BLaER1 treated with 17β-estradiol and CSF1 and Interleukin-3, amounts not matched to agents 10 nM and 100 nM (cell line): Measurements from ENCODE around the gene PDF.
"Not testable (repeated sequence)": the region's sequence is repeated elsewhere in the genome, so short reads cannot be mapped to it uniquely, and the experiment has no call there.

Experiments used
- H3K27ac ChIP-seq, 11 experiments: shearing (Covaris generic); formaldehyde crosslinking; 2 replicates each; pipeline ENCODE4 v1.8.1; 2022
- H3K27me3 ChIP-seq, 11 experiments: shearing (Covaris generic); formaldehyde crosslinking; 2 replicates each; pipeline ENCODE4 v1.8.1; 2022
- H3K36me3 ChIP-seq, 11 experiments: shearing (Covaris generic); formaldehyde crosslinking; 2 replicates each; pipeline ENCODE4 v1.8.1; 2022
- H3K4me1 ChIP-seq, 10 experiments: shearing (Covaris generic); formaldehyde crosslinking; 2 replicates each; pipeline ENCODE4 v1.8.1; 2022
- H3K4me2 ChIP-seq, 11 experiments: shearing (Covaris generic); formaldehyde crosslinking; 2 replicates each; pipeline ENCODE4 v1.8.1; 2022
- H3K4me3 ChIP-seq, 10 experiments: shearing (Covaris generic); formaldehyde crosslinking; 2 replicates each; pipeline ENCODE4 v1.8.1; 2022
- H3K9ac ChIP-seq, 11 experiments: shearing (Covaris generic); formaldehyde crosslinking; 2 replicates each; pipeline ENCODE4 v1.8.1; 2022
- H3K9me3 ChIP-seq, 11 experiments: shearing (Covaris generic); formaldehyde crosslinking; replicated peaks in 1 of 11; 2 replicates each; pipeline ENCODE4 v1.8.1; 2022
- H4K20me1 ChIP-seq, 11 experiments: shearing (Covaris generic); formaldehyde crosslinking; 2 replicates each; pipeline ENCODE4 v1.8.1; 2022
- Cebpa-rat ChIP-seq, 11 experiments: shearing (Covaris generic); IDR thresholded peaks; 2 replicates each; pipeline ENCODE4 v1.8.1; 2022

The PDF gene

GRCh38 chr16:69309316-69309715, 21.1 kb downstream of the PDF start:
- H3K4me3 ChIP-seq, result no peak overlapping the region
- H3K4me1 ChIP-seq, result peaks cover 15 to 28% (median 21%) of the 10 kb centered on the region in 10 experiments
- peaks cover 22 to 31% (median 29%) of the 10 kb centered on the region in 11 experiments; a peak in 21 of 22 replicates for H4K20me1 ChIP-seq
- no peak overlapping the region for H3K4me2 ChIP-seq
- no peak overlapping the region for H3K9ac ChIP-seq
- no peak for TF ChIP-seq Cebpa-rat (IDR thresholded peaks at IDR 0.05)
- no peaks in the 10 kb centered on the region for H3K9me3 ChIP-seq
- H3K36me3 ChIP-seq, result peaks cover 12 to 29% (median 22%) of the 10 kb centered on the region in 11 experiments
- no peak overlapping the region for H3K27ac ChIP-seq
- no peaks in the 10 kb centered on the region for H3K27me3 ChIP-seq

- Histone ChIP-seq H3K4me3 (no peak overlapping the region), H3K9me3 (no peaks in the 10 kb centered on the region), H3K4me1 (peaks cover 8 to 17% (median 14%) of the 10 kb centered on the region in 10 experiments), H3K27me3 (no peaks in the 10 kb centered on the region), H4K20me1 (peaks cover 7 to 17% (median 15%) of the 10 kb centered on the region in 11 experiments; a peak in 20 of 22 replicates), H3K9ac (no peak overlapping the region), H3K4me2 (no peak overlapping the region), H3K27ac (no peak overlapping the region), H3K36me3 (peaks cover 0 to 26% (median 9%) of the 10 kb centered on the region in 11 experiments; a peak in 17 of 22 replicates)
- no peak for TF ChIP-seq Cebpa-rat (IDR thresholded peaks at IDR 0.05)
These were observed 22.5 kb downstream of the PDF start for GRCh38 chr16:69307856-69308255.

- H3K27me3 ChIP-seq, result no peaks in the 10 kb centered on the region
- no peak overlapping the region for H3K27ac ChIP-seq
- no peaks in the 10 kb centered on the region for H3K9me3 ChIP-seq
- H4K20me1 ChIP-seq, result peaks cover under 1 to 9% (median 7%) of the 10 kb centered on the region in 11 experiments; a peak in 20 of 22 replicates
- H3K36me3 ChIP-seq, result peaks cover 0 to 21% (median 9%) of the 10 kb centered on the region in 11 experiments; a peak in 12 of 22 replicates
- no peak overlapping the region for H3K4me2 ChIP-seq
- H3K4me3 ChIP-seq, result no peak overlapping the region
- TF ChIP-seq Cebpa-rat (IDR thresholded peaks at IDR 0.05), result no peak
- H3K9ac ChIP-seq, result no peak overlapping the region
- H3K4me1 ChIP-seq, result peaks cover under 1 to 12% (median 8%) of the 10 kb centered on the region in 10 experiments; a peak in 18 of 20 replicates
These were observed 23.3 kb downstream of the PDF start for GRCh38 chr16:69307091-69307490.

GRCh38 chr16:69306031-69306430, 24.4 kb downstream of the PDF start:
- Histone ChIP-seq H3K9ac (no peak overlapping the region), H3K9me3 (no peaks in the 10 kb centered on the region), H3K27me3 (no peaks in the 10 kb centered on the region), H3K4me2 (no peak overlapping the region), H3K4me3 (no peak overlapping the region), H3K36me3 (peaks cover 0 to 31% (median 20%) of the 10 kb centered on the region in 11 experiments; a peak in 19 of 22 replicates), H3K27ac (no peak overlapping the region), H3K4me1 (peaks cover 0 to 14% (median 7%) of the 10 kb centered on the region in 10 experiments; a peak in 15 of 20 replicates), H4K20me1 (no peaks in the 10 kb centered on the region)
- no peak for TF ChIP-seq Cebpa-rat (IDR thresholded peaks at IDR 0.05)

GRCh38 chr16:69302301-69302700, 28.1 kb downstream of the PDF start:
- Histone ChIP-seq H3K36me3 (peaks cover 24 to 63% (median 40%) of the 10 kb centered on the region in 11 experiments), H3K4me1 (peaks cover 0 to 9% (median 6%) of the 10 kb centered on the region in 10 experiments; a peak in 11 of 20 replicates), H3K27ac (no peak overlapping the region), H3K4me3 (no peak overlapping the region), H3K9ac (no peak overlapping the region), H3K27me3 (no peaks in the 10 kb centered on the region), H3K4me2 (peak overlapping the region in 2 of 11 experiments; percentile 1 to 4; a peak in 1 of 22 replicates), H3K9me3 (no peaks in the 10 kb centered on the region), H4K20me1 (no peaks in the 10 kb centered on the region)
- no peak for TF ChIP-seq Cebpa-rat (IDR thresholded peaks at IDR 0.05)

GRCh38 chr16:69301861-69302260, 28.5 kb downstream of the PDF start:
- Histone ChIP-seq H3K9me3 (no peaks in the 10 kb centered on the region), H3K4me3 (no peak overlapping the region), H3K27me3 (no peaks in the 10 kb centered on the region), H3K27ac (no peak overlapping the region), H3K4me2 (peak overlapping the region in 2 of 11 experiments; percentile 1 to 4; a peak in 1 of 22 replicates), H3K4me1 (peaks cover 0 to 9% (median 6%) of the 10 kb centered on the region in 10 experiments; a peak in 11 of 20 replicates), H3K9ac (no peak overlapping the region), H4K20me1 (no peaks in the 10 kb centered on the region), H3K36me3 (peaks cover 28 to 64% (median 41%) of the 10 kb centered on the region in 11 experiments)
- no peak for TF ChIP-seq Cebpa-rat (IDR thresholded peaks at IDR 0.05)

GRCh38 chr16:69301187-69301586, 29.2 kb downstream of the PDF start:
- Histone ChIP-seq H3K4me1 (peaks cover 0 to 9% (median 6%) of the 10 kb centered on the region in 10 experiments; a peak in 11 of 20 replicates), H3K27ac (no peak overlapping the region), H3K4me3 (no peak overlapping the region), H3K27me3 (no peaks in the 10 kb centered on the region), H3K4me2 (no peak overlapping the region), H3K9me3 (no peaks in the 10 kb centered on the region), H3K9ac (no peak overlapping the region), H3K36me3 (peaks cover 28 to 69% (median 43%) of the 10 kb centered on the region in 11 experiments), H4K20me1 (no peaks in the 10 kb centered on the region)
- no peak for TF ChIP-seq Cebpa-rat (IDR thresholded peaks at IDR 0.05)

- TF ChIP-seq Cebpa-rat (IDR thresholded peaks at IDR 0.05), result no peak
- peaks cover 28 to 64% (median 36%) of the 10 kb centered on the region in 11 experiments for H3K36me3 ChIP-seq
- H3K9ac ChIP-seq, result no peak overlapping the region
- H4K20me1 ChIP-seq, result no peaks in the 10 kb centered on the region
- H3K27me3 ChIP-seq, result no peaks in the 10 kb centered on the region
- peaks cover 0 to 9% (median 6%) of the 10 kb centered on the region in 10 experiments; a peak in 11 of 20 replicates for H3K4me1 ChIP-seq
- H3K27ac ChIP-seq, result no peak overlapping the region
- H3K9me3 ChIP-seq, result no peaks in the 10 kb centered on the region
- H3K4me3 ChIP-seq, result no peak overlapping the region
- no peak overlapping the region; a peak in 2 of 22 replicates for H3K4me2 ChIP-seq
These were observed 32.1 kb downstream of the PDF start for GRCh38 chr16:69298261-69298660.

- H3K27me3 ChIP-seq, H3K27ac ChIP-seq, H3K9me3 ChIP-seq, H3K4me3 ChIP-seq, H3K4me2 ChIP-seq, H3K9ac ChIP-seq, H4K20me1 ChIP-seq, H3K4me1 ChIP-seq: not testable (repeated sequence)
- H3K36me3 ChIP-seq, result peaks cover 23 to 56% (median 30%) of the 10 kb centered on the region in 11 experiments
These were observed 33.6 kb downstream of the PDF start for GRCh38 chr16:69296771-69297170.

GRCh38 chr16:69294051-69294450, 36.3 kb downstream of the PDF start:
- no peak overlapping the region for H3K4me3 ChIP-seq
- H3K4me2 ChIP-seq, result no peak overlapping the region
- H3K36me3 ChIP-seq, result peaks cover 0 to 37% (median 10%) of the 10 kb centered on the region in 11 experiments; a peak in 13 of 22 replicates
- no peaks in the 10 kb centered on the region for H3K9me3 ChIP-seq
- H3K9ac ChIP-seq, result no peak overlapping the region
- H3K27me3 ChIP-seq, result no peaks in the 10 kb centered on the region
- no peak for TF ChIP-seq Cebpa-rat (IDR thresholded peaks at IDR 0.05)
- H3K27ac ChIP-seq, result no peak overlapping the region
- no peaks in the 10 kb centered on the region for H4K20me1 ChIP-seq
- peaks cover 0 to 5% (median 0%) of the 10 kb centered on the region in 10 experiments; a peak in 4 of 20 replicates for H3K4me1 ChIP-seq
